ENCODE results near the gene NR2F6. TPM values are rescaled to one million over a fixed set of nuclear protein-coding genes. Genes with fewer than 3 reads are reported as not detected.

Gene NR2F6
- total and polyA plus RNA-seq, 2 of the 4 experiments (the other 2 are of a cell fraction): 8.4 to 20.5 TPM

- no peak for DNase-seq
- ChIA-PET POLR2A (ENCODE audit: unreplicated experiment) (no interaction called here), CTCF (interaction anchor here (0.5 kb wide), 1 partner anchor 10 kb away, joined by 3 read pairs; no protein-coding TSS in a partner anchor)
- Histone ChIP-seq H3K9ac (ENCODE audit: low read depth, low read length) (no peak overlapping the region), H3K4ac (ENCODE audit: low read depth, low read length) (no peak overlapping the region), H3K4me3 (ENCODE audit: insufficient read depth, low read depth, low read length) (no peak overlapping the region), H3K56ac (ENCODE audit: extremely low read depth, insufficient read depth, low read length) (no peak overlapping the region), H3K27ac (ENCODE audit: insufficient read depth, low read length) (no peak overlapping the region), H3K9me1 (ENCODE audit: insufficient read depth, low read length) (no peaks in the 10 kb centered on the region), H4K20me1 (ENCODE audit: insufficient read depth, low read length) (no peaks in the 10 kb centered on the region), H3K23ac (ENCODE audit: low read depth, low read length) (no peak overlapping the region), H4K8ac (ENCODE audit: low read depth in 2 of 2, low read length in 2 of 2) (no peak overlapping the region), H2AFZ (replicated peaks; ENCODE audit: low read length, poor library complexity) (no peak overlapping the region), H3K79me1 (ENCODE audit: low read depth in 1 of 2, low read length in 2 of 2) (peaks cover 3 to 20% of the 10 kb centered on the region in 2 experiments; a peak in 3 of 4 replicates), H3K4me2 (ENCODE audit: low read depth, low read length) (no peak overlapping the region), H4K5ac (ENCODE audit: low read depth, low read length) (no peak overlapping the region), H3K9me3 (ENCODE audit: control insufficient read depth, insufficient read depth, low read length) (no peaks in the 10 kb centered on the region), H2BK5ac (ENCODE audit: low read depth, low read length, poor library complexity, severe bottlenecking) (no peak overlapping the region), H3K14ac (replicated peaks; ENCODE audit: low read depth, low read length) (no peak overlapping the region), H3K27me3 (ENCODE audit: control insufficient read depth, insufficient read depth, low read length) (no peaks in the 10 kb centered on the region), H2BK120ac (ENCODE audit: low read depth, low read length) (no peak overlapping the region), H2BK15ac (ENCODE audit: low read depth, low read length) (no peak overlapping the region), H2AK5ac (ENCODE audit: low read depth, low read length) (no peak overlapping the region), H3K18ac (ENCODE audit: low read depth, low read length) (no peak overlapping the region), H3K4me1 (ENCODE audit: control insufficient read depth, insufficient read depth, low read length) (no peaks in the 10 kb centered on the region), H2BK20ac (ENCODE audit: low read depth, low read length) (no peak overlapping the region), H3K36me3 (ENCODE audit: control insufficient read depth, insufficient read depth, low read length) (peaks cover 76% of the 10 kb centered on the region), H2AK9ac (replicated peaks; ENCODE audit: low read depth, low read length, poor library complexity) (no peak overlapping the region), H4K91ac (ENCODE audit: insufficient read depth, low read depth, low read length) (no peak overlapping the region)
- intact Hi-C loops (cut with micrococcal nuclease): no loop called here
- no peak for TF ChIP-seq MXI1 (IDR thresholded peaks at IDR 0.05; ENCODE audit: borderline replicate concordance, low read depth, low read length)
- no peak for TF ChIP-seq CTCF (conservative IDR thresholded peaks at IDR 0.05; ENCODE audit: low read depth, low read length)
- no peak for TF ChIP-seq NFE2L2 (IDR thresholded peaks at IDR 0.05; ENCODE audit: low read depth, low read length)
- TF ChIP-seq RCOR1 (IDR thresholded peaks at IDR 0.05; ENCODE audit: insufficient replicate concordance, low read length): no peak
- no peak for TF ChIP-seq CHD1 (IDR thresholded peaks at IDR 0.05; ENCODE audit: low read depth, low read length)
- no peak for ATAC-seq (ENCODE audit: low read depth)
- BruUV-seq (replicated peaks): no TSS peak
- dilution Hi-C loops (cut with HindIII; ENCODE audit: low sequenced_read_pairs, unreplicated experiment): no loop called here
- in situ Hi-C loops (cut with MboI; ENCODE audit: low sequenced_read_pairs): no loop called here
- 96% methylated on average over 4 of the region's 16 CpGs; no CpG with 5 or more reads in 1 of the 2 experiments for WGBS, 2 experiments (ENCODE audit: extremely low coverage in 2 of 2, insufficient read length in 1 of 2)
Observed at GRCh38 chr19:17194608-17195007, 51.1 kb downstream of the NR2F6 start.

All from IMR-90 (cell line).